Stimulated activated CD8-positive, alpha-beta memory T cell treated with anti-CD3 and anti-CD28 coated beads, Interleukin-12 subunit alpha, Interleukin-12 subunit beta, amount 100 ng/mL, for 24 hours (primary cell): ENCODE results near the gene ATP12A.
"Not testable (repeated sequence)": the region's sequence is repeated elsewhere in the genome, so short reads cannot be mapped to it uniquely, and the experiment has no call there.

Source experiments
- DNase-seq: peaks from one replicate; pipeline ENCODE4 v3.0.0-alpha.2; 2020; ENCODE audit errors: extremely low read depth

The ATP12A gene

GRCh38 chr13:24730873-24731567 is 50.8 kb downstream of the ATP12A start:
- not testable (repeated sequence) for DNase-seq

- no peak for DNase-seq
Measured at GRCh38 chr13:24734950-24735349, 54.7 kb downstream of the ATP12A start.

- no peak for DNase-seq
Measured at GRCh38 chr13:24737042-24737441, 56.8 kb downstream of the ATP12A start.

- no peak for DNase-seq
Measured at GRCh38 chr13:24738366-24738847, 58.2 kb downstream of the ATP12A start.

GRCh38 chr13:24740014-24740890 is 60.0 kb downstream of the ATP12A start:
- DNase-seq = no peak

- no peak for DNase-seq
Measured at GRCh38 chr13:24741016-24741662, 60.9 kb downstream of the ATP12A start.

GRCh38 chr13:24741791-24742190 is 61.6 kb downstream of the ATP12A start:
- DNase-seq = no peak

GRCh38 chr13:24742294-24742693 is 62.1 kb downstream of the ATP12A start:
- DNase-seq = no peak

- DNase-seq = no peak
Measured at GRCh38 chr13:24742977-24743376, 62.8 kb downstream of the ATP12A start.

GRCh38 chr13:24744247-24744646 is 64.0 kb downstream of the ATP12A start:
- DNase-seq = no peak

GRCh38 chr13:24745516-24745860 is 65.3 kb downstream of the ATP12A start:
- DNase-seq = no peak

- no peak for DNase-seq
Measured at GRCh38 chr13:24745861-24746617, 65.8 kb downstream of the ATP12A start.

GRCh38 chr13:24746618-24747247 is 66.5 kb downstream of the ATP12A start:
- no peak for DNase-seq

GRCh38 chr13:24747248-24748060 is 67.2 kb downstream of the ATP12A start:
- DNase-seq = no peak

- no peak for DNase-seq
Measured at GRCh38 chr13:24748061-24748400, 67.8 kb downstream of the ATP12A start.

- no peak for DNase-seq
Measured at GRCh38 chr13:24759197-24759596, 79.0 kb downstream of the ATP12A start.
